Heart left ventricle (tissue), 16 donors: ENCODE results near the gene EXD3. TPM values are rescaled to one million over a fixed set of nuclear protein-coding genes. Genes with fewer than 3 reads are reported as not detected.
"Not testable (repeated sequence)": the region's sequence is repeated elsewhere in the genome, so short reads cannot be mapped to it uniquely, and the experiment has no call there.

ENCODE experiments used
- ATAC-seq, 4 donors: fragments of 200-7000 bp; cut with Tn5 transposase; one replicate each; pipeline ENCODE4 v1.9.1; 2020 to 2022; ENCODE audit warnings: moderate library complexity in 4 of 4, mild to moderate bottlenecking in 3 of 4, moderate number of reproducible peaks in 1 of 4
- DNase-seq, 5 donors: peaks; one replicate each; pipeline ENCODE4 v3.0.0-alpha.2; 2020
- H3K27ac ChIP-seq, 12 donors: fragments of 200-600 bp; sonication (generic) in 4 of 12; one replicate each; pipeline versions ENCODE4 v1.5.0 to v1.8.0; 2016 to 2022; ENCODE audit warnings: mild to moderate bottlenecking in 2 of 12
- H3K27me3 ChIP-seq, 9 donors: fragments of 200-600 bp; sonication (generic) in 2 of 9; one replicate each; pipeline versions ENCODE4 v1.5.1 to v1.8.0; 2016 to 2022; ENCODE audit warnings: mild to moderate bottlenecking in 3 of 9
- H3K36me3 ChIP-seq, 9 donors: fragments of 200-600 bp; sonication (generic) in 2 of 9; one replicate each; pipeline versions ENCODE4 v1.5.0 to v1.8.0; 2018 to 2022; ENCODE audit warnings: mild to moderate bottlenecking in 2 of 9
- H3K4me1 ChIP-seq, 12 donors: fragments of 200-600 bp; sonication (generic) in 4 of 12; one replicate each; pipeline versions ENCODE4 v1.5.0 to v1.8.0; 2016 to 2022; ENCODE audit warnings: mild to moderate bottlenecking in 3 of 12
- H3K4me3 ChIP-seq, 12 donors: fragments of 200-600 bp; sonication (generic) in 4 of 12; one replicate each; pipeline versions ENCODE4 v1.5.0 to v1.8.0; 2017 to 2022; ENCODE audit warnings: mild to moderate bottlenecking in 9 of 12, moderate library complexity in 4 of 12
- H3K9me3 ChIP-seq, 12 donors: fragments of 200-600 bp; sonication (generic) in 4 of 12; one replicate each; pipeline versions ENCODE4 v1.5.0 to v1.8.0; 2016 to 2022; ENCODE audit warnings: mild to moderate bottlenecking in 1 of 12
- POLR2A ChIP-seq, 2 donors: fragments of 450-650 bp; IDR thresholded peaks; one replicate each; pipeline ENCODE4 v1.6.1; 2017; ENCODE audit warnings: antibody characterized with exemption in 2 of 2, mild to moderate bottlenecking in 2 of 2, moderate library complexity in 2 of 2
- WGBS, 4 donors: extraction: QIAGEN DNeasy Blood & Tissue Kit in 2 of 4; methylation state at CpG; one replicate each; pipeline versions ENCODE4 v1.1.5 to v1.1.7; 2013 to 2018; 5-methylcytosine and 5-hydroxymethylcytosine counted together
- intact Hi-C, 10 donors: fragments of 100-400 bp; cut with DNase I; formaldehyde crosslinking; loops; one replicate each; pipeline versions ENCODE4 v1.11.1 to v1.14.2; 2022
- microRNA-seq, 4 donors: library from miRNA; unstranded; fragments of <30 nt; microRNA quantifications; one replicate each; pipeline versions ENCODE4 to v1.2.0, GENCODE V29; 2017 to 2020
- polyA plus RNA-seq, 2 donors: library from polyadenylated mRNA; stranded (reverse); fragments of 200-250 nt; gene quantifications; one replicate each; pipeline ENCODE4 v1.2.3, GENCODE V29; 2013
- total RNA-seq, 9 donors: library from RNA; depleted of rRNA in 2 of 9; stranded (reverse); fragments of >200 nt in 2 of 9; fragmentation: NEBNext Ultra II Directional in 3 of 9; extraction: Animal tissue kit (Norgen Biotek cat#: 25700) in 3 of 9; gene quantifications; one replicate each; pipeline versions ENCODE4 v1.1.0 to v1.2.4, GENCODE V29; 2016 to 2023
- TF ChIP-seq, protein P1 (sequence below), 12 donors: fragments of 200-600 bp; sonication (generic) in 4 of 12; IDR thresholded peaks; one replicate each; pipeline versions ENCODE4 v1.5.0 to v1.8.0; 2018 to 2022; ENCODE audit warnings: antibody characterized with exemption in 12 of 12, mild to moderate bottlenecking in 5 of 12
- donor health status: ischemic (EF 13 %, LVEDD 7.1; RV severe dilation, severe dysfunction).
- donor health status: healthy with polysubstance abuse.
- donor health status: DM: no; HTN: yes; CAD: no.
- donor health status: DM: no; HTN: no; CAD: no.
- donor health status: ischemic (EF 25% LVEDD 6.9; RV normal size, moderate dysfunction).
- donor health status: ischemic (EF 25% LVEDD 5.7; RV mildly dilated, moderate dysfunction).
- donor health status: healthy.
- donor health status: DM: yes; HTN: yes; CAD: no.
- donor health status: ischemic (EF 35%, LVEDD 5.7; RV mildly dilated, moderate dysfunction).
- donor health status: nonischemic (EF 11% LVEDD 7.7; RV severe dilation, severe dysfunction).
- donor health status: DM: yes; HTN: yes; CAD: no.
- donor health status: PGD.
- donor health status: ischemic (EF 29% LVEDD 5.4; RV normal size, mild dysfunction).
- donor health status: nonischemic (EF 23%, LVEDD 6.1; RV moderate dilation, normal function).

EXD3 gene
- total and polyA plus RNA-seq, 11 donors, result 4.1 to 15.2 (median 8.6) TPM

DNA sequence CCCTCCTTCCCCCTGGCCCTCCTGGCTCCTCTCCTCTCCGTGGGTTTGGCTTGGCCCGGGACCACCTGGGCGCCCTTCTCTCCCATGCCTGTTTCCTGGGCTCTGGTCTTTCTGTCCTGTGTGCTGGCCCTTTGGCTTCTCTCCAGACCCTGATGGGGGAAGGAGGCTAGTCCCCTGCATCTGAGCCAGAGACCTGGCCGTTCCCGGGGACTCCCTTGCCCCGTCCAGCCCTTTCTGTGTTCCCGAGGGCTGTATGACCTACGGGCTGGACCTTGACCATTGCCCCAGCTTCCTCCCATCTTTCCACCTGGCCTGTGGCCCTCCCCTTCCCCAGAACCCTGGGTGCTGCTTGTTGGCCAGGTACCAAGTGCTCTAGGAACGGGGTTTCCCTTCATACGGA, 159.5 kb downstream of the EXD3 start:
- WGBS, 4 donors, result 81 to 87% (median 82%) methylated on average over 10 of the region's 10 CpGs
- Histone ChIP-seq H3K9me3 (no peaks in the 10 kb centered on the region), H3K4me3 (no peak overlapping the region), H3K27ac (no peak overlapping the region), H3K27me3 (no peaks in the 10 kb centered on the region), H3K4me1 (peaks cover 0 to 28% (median 9%) of the 10 kb centered on the region in 12 donors), H3K36me3 (peaks cover 0 to 71% (median 53%) of the 10 kb centered on the region in 9 donors)
- TF ChIP-seq POLR2A (IDR thresholded peaks at IDR 0.05), result no peak
- TF ChIP-seq, protein P1, sequence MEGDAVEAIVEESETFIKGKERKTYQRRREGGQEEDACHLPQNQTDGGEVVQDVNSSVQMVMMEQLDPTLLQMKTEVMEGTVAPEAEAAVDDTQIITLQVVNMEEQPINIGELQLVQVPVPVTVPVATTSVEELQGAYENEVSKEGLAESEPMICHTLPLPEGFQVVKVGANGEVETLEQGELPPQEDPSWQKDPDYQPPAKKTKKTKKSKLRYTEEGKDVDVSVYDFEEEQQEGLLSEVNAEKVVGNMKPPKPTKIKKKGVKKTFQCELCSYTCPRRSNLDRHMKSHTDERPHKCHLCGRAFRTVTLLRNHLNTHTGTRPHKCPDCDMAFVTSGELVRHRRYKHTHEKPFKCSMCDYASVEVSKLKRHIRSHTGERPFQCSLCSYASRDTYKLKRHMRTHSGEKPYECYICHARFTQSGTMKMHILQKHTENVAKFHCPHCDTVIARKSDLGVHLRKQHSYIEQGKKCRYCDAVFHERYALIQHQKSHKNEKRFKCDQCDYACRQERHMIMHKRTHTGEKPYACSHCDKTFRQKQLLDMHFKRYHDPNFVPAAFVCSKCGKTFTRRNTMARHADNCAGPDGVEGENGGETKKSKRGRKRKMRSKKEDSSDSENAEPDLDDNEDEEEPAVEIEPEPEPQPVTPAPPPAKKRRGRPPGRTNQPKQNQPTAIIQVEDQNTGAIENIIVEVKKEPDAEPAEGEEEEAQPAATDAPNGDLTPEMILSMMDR (IDR thresholded peaks at IDR 0.05), result no peak
- intact Hi-C loops, result no loop called here
- ATAC-seq (no peak), DNase-seq (peak in 1 of 5 donors; percentile 7)

DNA sequence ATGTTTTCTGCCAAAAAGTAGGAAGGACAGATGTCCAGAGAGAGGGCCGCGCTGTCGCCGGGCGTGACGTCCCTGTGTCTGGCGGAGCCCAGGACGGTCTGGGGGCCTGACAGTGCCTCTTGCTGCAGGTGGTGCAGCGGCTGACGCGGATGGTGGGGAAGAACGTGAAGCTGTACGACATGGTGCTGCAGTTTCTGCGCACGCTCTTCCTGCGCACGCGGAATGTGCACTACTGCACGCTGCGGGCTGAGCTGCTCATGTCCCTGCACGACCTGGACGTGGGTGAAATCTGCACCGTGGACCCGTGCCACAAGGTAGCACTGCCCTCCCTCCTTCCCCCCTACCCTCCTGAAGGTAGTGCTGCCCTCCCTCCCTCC, 160.1 kb downstream of the EXD3 start:
- H3K9me3 ChIP-seq, result no peaks in the 10 kb centered on the region
- intact Hi-C loops, result no loop called here
- WGBS, 4 donors, result 84 to 93% (median 90%) methylated on average over 24 of the region's 24 CpGs
- no peak overlapping the region for H3K27ac ChIP-seq
- ATAC-seq (peak in 2 of 4 donors; percentile 18 to 20), DNase-seq (peak in 1 of 5 donors; percentile 7)
- H3K4me3 ChIP-seq, result no peak overlapping the region
- H3K36me3 ChIP-seq, result peaks cover 0 to 73% (median 57%) of the 10 kb centered on the region in 9 donors
- no peaks in the 10 kb centered on the region for H3K27me3 ChIP-seq
- peaks cover 0 to 22% (median 3%) of the 10 kb centered on the region in 12 donors for H3K4me1 ChIP-seq
- TF ChIP-seq, protein P1 (IDR thresholded peaks at IDR 0.05), result no peak
- TF ChIP-seq POLR2A (IDR thresholded peaks at IDR 0.05), result no peak

DNA sequence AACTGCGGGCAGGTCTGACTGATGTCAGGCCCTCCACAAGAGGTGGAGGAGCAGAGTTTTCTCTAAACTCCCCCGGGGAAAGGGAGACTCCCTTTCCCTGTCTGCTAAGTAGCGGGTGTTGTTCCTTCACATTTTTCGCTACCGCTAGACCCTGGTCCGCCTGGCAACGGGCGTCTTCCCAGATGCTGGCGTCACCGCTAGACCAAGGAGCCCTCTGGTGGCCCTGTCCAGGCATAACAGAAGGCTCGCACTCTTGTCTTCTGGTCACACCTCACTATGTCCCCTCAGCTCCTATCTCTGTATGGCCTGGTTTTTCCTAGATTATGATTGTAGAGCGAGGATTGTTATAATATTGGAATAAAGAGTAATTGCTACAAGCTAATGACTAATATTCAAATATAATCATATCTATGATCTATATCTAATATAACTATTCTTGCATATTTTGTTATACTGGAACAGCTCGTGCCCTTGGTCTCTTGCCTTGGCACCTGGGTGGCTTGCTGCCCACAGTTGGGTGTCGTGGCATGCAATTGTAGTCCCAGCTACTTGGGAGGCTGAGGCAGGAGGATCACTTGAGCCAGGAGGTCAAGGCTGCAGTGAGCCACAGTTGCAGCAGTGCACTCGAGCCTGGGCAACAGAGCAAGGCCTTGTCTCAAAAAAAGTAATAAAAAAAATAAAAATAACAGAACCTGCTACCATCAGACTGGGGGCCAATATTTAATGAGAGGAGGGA, 160.6 kb downstream of the EXD3 start:
- not testable (repeated sequence) for H3K4me3 ChIP-seq

More for the DNA sequence above, 160.6 kb downstream of the EXD3 start:
- peaks cover 0 to 16% (median 0%) of the 10 kb centered on the region in 12 donors for H3K4me1 ChIP-seq
- peak in 2 of 5 donors; percentile 25 to 32 for DNase-seq
- H3K36me3 ChIP-seq, result peaks cover 0 to 73% (median 53%) of the 10 kb centered on the region in 9 donors
- H3K27me3 ChIP-seq, intact Hi-C loops, H3K9me3 ChIP-seq, H3K27ac ChIP-seq, ATAC-seq: not testable (repeated sequence)
- TF ChIP-seq, protein P1 (IDR thresholded peaks at IDR 0.05), result peak; percentile 38 to 58 (median 50)
- 30 to 57% (median 31%) methylated on average over 7 to 15 of the region's 15 CpGs for WGBS, 4 donors

Small RNAs within 50 kb of the gene (microRNA-seq; reads per million reads assigned to microRNA genes)
- 0 to 1.8 (median 0.70) reads per million in 4 donors for gene MIR7114

Other genes with a start within 250 kb of the EXD3 start
- 10 to 100 TPM; 14.3 to 35.9 (median 28.9) TPM for gene ANAPC2, start 234.6 kb downstream of the EXD3 start, total RNA-seq
- gene ANAPC2, start 234.6 kb downstream of the EXD3 start, polyA plus RNA-seq, result 10 to 100 TPM; 26.6 to 33.4 TPM
- gene SSNA1, start 234.5 kb downstream of the EXD3 start, total RNA-seq, result 100 to 1,000 TPM in 2 of 9 donors, 10 to 100 TPM in 7; 46.0 to 123 (median 59.9) TPM
- 100 to 1,000 TPM; 120 to 161 TPM for gene SSNA1, start 234.5 kb downstream of the EXD3 start, polyA plus RNA-seq
- 10 to 100 TPM; 11.5 to 18.0 (median 16.6) TPM for gene TPRN, start 222.4 kb downstream of the EXD3 start, total RNA-seq
- 10 to 100 TPM; 12.5 to 16.7 TPM for gene TPRN, start 222.4 kb downstream of the EXD3 start, polyA plus RNA-seq
- 10 to 100 TPM; 30.8 to 43.7 (median 39.9) TPM for gene TMEM203, start 217.5 kb downstream of the EXD3 start, total RNA-seq
- 10 to 100 TPM; 49.8 to 52.0 TPM for gene TMEM203, start 217.5 kb downstream of the EXD3 start, polyA plus RNA-seq
- gene NDOR1, start 217.5 kb downstream of the EXD3 start, total RNA-seq, result 1 to 10 TPM; 4.5 to 9.6 (median 6.1) TPM
- gene NDOR1, start 217.5 kb downstream of the EXD3 start, polyA plus RNA-seq, result 1 to 10 TPM; 6.2 to 9.2 TPM
- 10 to 100 TPM in 7 of 9 donors, 1 to 10 TPM in 2; 6.9 to 34.1 (median 22.5) TPM for gene RNF208, start 200.9 kb downstream of the EXD3 start, total RNA-seq
- gene RNF208, start 200.9 kb downstream of the EXD3 start, polyA plus RNA-seq, result 10 to 100 TPM in 1 of 2 donors, 1 to 10 TPM in 1; 9.3 to 72.7 TPM
- gene CYSRT1, start 198.0 kb downstream of the EXD3 start, total RNA-seq, result under 1 TPM in 6 of 9 donors, not detected in 3; 0.22 to 0.61 (median 0.29) TPM
- under 1 TPM; 0.14 to 0.27 TPM for gene CYSRT1, start 198.0 kb downstream of the EXD3 start, polyA plus RNA-seq
- not detected for gene RNF224, start 195.7 kb downstream of the EXD3 start, total RNA-seq
- not detected for gene RNF224, start 195.7 kb downstream of the EXD3 start, polyA plus RNA-seq
- not detected for gene SLC34A3, start 192.3 kb downstream of the EXD3 start, total RNA-seq
- not detected for gene SLC34A3, start 192.3 kb downstream of the EXD3 start, polyA plus RNA-seq
- gene TUBB4B, start 181.9 kb downstream of the EXD3 start, total RNA-seq, result 100 to 1,000 TPM; 244 to 769 (median 456) TPM
- 100 to 1,000 TPM; 705 to 900 TPM for gene TUBB4B, start 181.9 kb downstream of the EXD3 start, polyA plus RNA-seq
- gene STPG3, start 171.9 kb downstream of the EXD3 start, total RNA-seq, result under 1 TPM in 2 of 9 donors, not detected in 7; 0.23 to 0.31 TPM
- under 1 TPM in 1 of 2 donors, not detected in 1; 0.61 TPM for gene STPG3, start 171.9 kb downstream of the EXD3 start, polyA plus RNA-seq
- 10 to 100 TPM; 32.5 to 55.5 (median 38.1) TPM for gene NELFB, start 167.8 kb downstream of the EXD3 start, total RNA-seq
- gene NELFB, start 167.8 kb downstream of the EXD3 start, polyA plus RNA-seq, result 10 to 100 TPM; 31.4 to 77.8 TPM
- 10 to 100 TPM; 14.0 to 46.4 (median 18.5) TPM for gene TOR4A, start 145.4 kb downstream of the EXD3 start, total RNA-seq
- 10 to 100 TPM in 1 of 2 donors, 1 to 10 TPM in 1; 6.6 to 16.3 TPM for gene TOR4A, start 145.4 kb downstream of the EXD3 start, polyA plus RNA-seq
- 10 to 100 TPM in 5 of 9 donors, 1 to 10 TPM in 4; 6.4 to 15.8 (median 10.3) TPM for gene NRARP, start 120.9 kb downstream of the EXD3 start, total RNA-seq
- gene NRARP, start 120.9 kb downstream of the EXD3 start, polyA plus RNA-seq, result 1 to 10 TPM; 1.6 to 4.2 TPM
- gene NOXA1, start 231 bp upstream of the EXD3 start, total RNA-seq, result 1 to 10 TPM in 8 of 9 donors, under 1 TPM in 1; 0.81 to 5.5 (median 2.7) TPM
- 1 to 10 TPM in 1 of 2 donors, under 1 TPM in 1; 0.44 to 4.1 TPM for gene NOXA1, start 231 bp upstream of the EXD3 start, polyA plus RNA-seq
- gene ENTPD8, start 18.2 kb upstream of the EXD3 start, total RNA-seq, result not detected
- not detected for gene ENTPD8, start 18.2 kb upstream of the EXD3 start, polyA plus RNA-seq
- 10 to 100 TPM in 8 of 9 donors, 1 to 10 TPM in 1; 7.5 to 21.0 (median 12.6) TPM for gene NSMF, start 36.2 kb upstream of the EXD3 start, total RNA-seq
- gene NSMF, start 36.2 kb upstream of the EXD3 start, polyA plus RNA-seq, result 10 to 100 TPM; 17.3 to 22.1 TPM
- 10 to 100 TPM in 1 of 9 donors, 1 to 10 TPM in 8; 4.4 to 10.1 (median 7.6) TPM for gene PNPLA7, start 127.2 kb upstream of the EXD3 start, total RNA-seq
- gene PNPLA7, start 127.2 kb upstream of the EXD3 start, polyA plus RNA-seq, result 1 to 10 TPM in 1 of 2 donors, under 1 TPM in 1; 0.78 to 8.8 TPM
- 100 to 1,000 TPM; 118 to 389 (median 196) TPM for gene MRPL41, start 128.7 kb upstream of the EXD3 start, total RNA-seq
- gene MRPL41, start 128.7 kb upstream of the EXD3 start, polyA plus RNA-seq, result 100 to 1,000 TPM; 160 to 847 TPM
- gene DPH7, start 155.8 kb upstream of the EXD3 start, total RNA-seq, result 10 to 100 TPM; 12.6 to 22.0 (median 16.7) TPM
- gene DPH7, start 155.8 kb upstream of the EXD3 start, polyA plus RNA-seq, result 10 to 100 TPM; 13.1 to 23.7 TPM
- 10 to 100 TPM in 4 of 9 donors, 1 to 10 TPM in 5; 6.8 to 19.9 (median 9.4) TPM for gene ZMYND19, start 167.3 kb upstream of the EXD3 start, total RNA-seq
- gene ZMYND19, start 167.3 kb upstream of the EXD3 start, polyA plus RNA-seq, result 10 to 100 TPM; 12.0 to 20.5 TPM
- gene ARRDC1, start 182.5 kb upstream of the EXD3 start, total RNA-seq, result 10 to 100 TPM; 14.1 to 43.6 (median 20.7) TPM
- gene ARRDC1, start 182.5 kb upstream of the EXD3 start, polyA plus RNA-seq, result 10 to 100 TPM; 23.2 to 42.6 TPM
- 10 to 100 TPM; 27.8 to 55.9 (median 32.0) TPM for gene EHMT1, start 195.8 kb upstream of the EXD3 start, total RNA-seq
- gene EHMT1, start 195.8 kb upstream of the EXD3 start, polyA plus RNA-seq, result 10 to 100 TPM; 24.5 to 27.1 TPM